Skeletal muscle tissue (tissue), 1 donor: ENCODE data around the gene RLBP1. TPM values are rescaled to one million over a fixed set of nuclear protein-coding genes. Genes with fewer than 3 reads are reported as not detected.

Experiments
- total RNA-seq: library from RNA; depleted of rRNA; stranded (reverse); fragments of >200 nt; gene quantifications from one replicate; pipeline ENCODE4 v1.2.3, GENCODE V29; 2014

RLBP1 gene
- total RNA-seq, 1 donor from 2014 or later: 0.52 TPM

Other genes with a start within 250 kb of the RLBP1 start
- gene ABHD2, start 133.1 kb downstream of the RLBP1 start, total RNA-seq: 23.0 TPM
- 12.0 TPM for gene FANCI, start 22.4 kb upstream of the RLBP1 start, total RNA-seq
- 39.7 TPM for gene POLG, start 113.2 kb upstream of the RLBP1 start, total RNA-seq